Activated gamma-delta T cell treated with Interleukin-2 at 50 U/mL for 16 hours (primary cell): ENCODE results near the gene SLC46A2.

Source experiments
- DNase-seq: peaks from one replicate; pipeline ENCODE4 v3.0.0-alpha.2; 2020

Gene SLC46A2, protein sequence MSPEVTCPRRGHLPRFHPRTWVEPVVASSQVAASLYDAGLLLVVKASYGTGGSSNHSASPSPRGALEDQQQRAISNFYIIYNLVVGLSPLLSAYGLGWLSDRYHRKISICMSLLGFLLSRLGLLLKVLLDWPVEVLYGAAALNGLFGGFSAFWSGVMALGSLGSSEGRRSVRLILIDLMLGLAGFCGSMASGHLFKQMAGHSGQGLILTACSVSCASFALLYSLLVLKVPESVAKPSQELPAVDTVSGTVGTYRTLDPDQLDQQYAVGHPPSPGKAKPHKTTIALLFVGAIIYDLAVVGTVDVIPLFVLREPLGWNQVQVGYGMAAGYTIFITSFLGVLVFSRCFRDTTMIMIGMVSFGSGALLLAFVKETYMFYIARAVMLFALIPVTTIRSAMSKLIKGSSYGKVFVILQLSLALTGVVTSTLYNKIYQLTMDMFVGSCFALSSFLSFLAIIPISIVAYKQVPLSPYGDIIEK

DNA sequence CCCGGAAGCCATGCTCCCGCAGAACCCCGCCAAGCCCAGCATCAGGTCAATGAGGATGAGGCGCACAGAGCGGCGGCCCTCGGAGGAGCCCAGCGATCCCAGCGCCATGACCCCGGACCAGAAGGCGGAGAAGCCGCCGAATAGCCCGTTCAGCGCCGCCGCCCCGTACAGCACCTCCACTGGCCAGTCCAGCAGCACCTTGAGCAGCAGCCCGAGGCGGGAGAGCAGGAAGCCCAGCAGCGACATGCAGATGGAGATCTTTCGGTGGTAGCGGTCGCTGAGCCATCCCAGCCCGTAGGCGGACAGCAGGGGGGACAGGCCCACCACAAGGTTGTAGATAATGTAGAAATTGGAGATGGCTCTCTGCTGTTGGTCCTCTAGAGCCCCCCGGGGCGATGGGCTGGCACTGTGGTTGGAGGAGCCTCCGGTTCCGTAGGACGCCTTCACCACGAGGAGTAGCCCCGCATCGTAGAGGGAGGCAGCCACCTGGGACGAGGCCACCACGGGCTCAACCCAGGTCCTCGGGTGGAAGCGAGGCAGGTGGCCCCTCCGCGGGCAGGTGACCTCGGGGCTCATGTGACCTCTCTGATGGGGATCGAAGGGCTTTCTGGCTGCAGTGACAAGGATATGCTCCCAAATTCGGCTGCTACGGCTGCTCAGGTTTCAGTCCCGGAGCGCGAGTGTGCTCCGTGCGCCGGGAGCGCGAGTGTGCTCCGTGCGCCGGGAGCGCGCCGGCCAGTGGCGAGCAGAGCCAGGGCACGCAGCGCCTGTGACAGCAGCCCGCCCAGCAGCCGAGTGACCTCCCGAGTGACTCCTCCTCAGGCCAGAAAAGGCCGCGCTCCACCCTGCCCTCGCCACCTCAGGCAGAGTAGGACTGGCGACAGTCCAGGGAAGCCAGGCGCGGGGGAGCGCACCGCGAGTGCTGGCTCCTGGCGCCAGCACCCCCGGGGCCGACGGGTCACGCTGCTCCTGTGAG lies at the start of gene SLC46A2:
SLC46A2 (minus strand) TSS at position 771 of the 976 bp plus-strand sequence; CDS start at position 576, 195 bp downstream.
- no peak for DNase-seq

DNA sequence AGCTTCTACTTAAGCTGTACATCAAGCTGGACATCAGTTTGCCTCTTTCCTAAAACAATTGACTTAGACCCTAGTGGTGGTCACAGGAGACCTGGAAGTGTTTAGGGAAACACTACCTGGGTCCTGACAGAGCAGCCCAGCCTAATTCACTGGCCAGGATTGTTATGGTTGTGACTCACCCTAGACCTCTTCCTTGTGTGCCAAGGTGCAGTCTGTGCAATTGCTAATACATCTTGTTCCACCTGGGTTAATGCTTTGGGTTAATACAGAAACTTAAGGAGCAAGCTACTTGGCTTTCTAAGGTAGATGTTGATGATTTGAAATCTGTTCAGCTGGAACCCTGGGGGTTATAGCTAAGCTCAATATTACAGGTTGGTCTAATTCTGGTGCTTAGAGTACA lies 48.7 kb upstream of the SLC46A2 start:
- DNase-seq = no peak

DNA sequence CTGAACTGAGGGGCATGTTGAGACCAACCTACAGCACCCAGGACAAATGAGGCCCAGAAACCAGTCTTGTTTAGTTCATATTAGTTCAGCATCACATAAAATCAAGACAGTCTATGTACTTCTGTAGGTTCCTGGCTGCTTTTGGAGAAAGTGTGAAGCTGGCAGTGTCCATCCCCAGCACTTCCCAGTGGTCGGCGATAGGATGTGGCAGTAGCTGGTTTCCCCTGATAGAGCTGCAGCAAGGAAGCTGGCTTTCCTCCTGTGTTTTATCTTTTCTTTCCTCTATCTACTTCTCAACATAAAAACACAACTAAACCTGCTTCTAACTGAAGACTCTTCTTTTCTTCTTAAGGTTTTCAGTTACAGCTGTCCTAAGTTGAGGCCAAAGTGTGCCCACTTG lies 43.0 kb upstream of the SLC46A2 start:
- no peak for DNase-seq

DNA sequence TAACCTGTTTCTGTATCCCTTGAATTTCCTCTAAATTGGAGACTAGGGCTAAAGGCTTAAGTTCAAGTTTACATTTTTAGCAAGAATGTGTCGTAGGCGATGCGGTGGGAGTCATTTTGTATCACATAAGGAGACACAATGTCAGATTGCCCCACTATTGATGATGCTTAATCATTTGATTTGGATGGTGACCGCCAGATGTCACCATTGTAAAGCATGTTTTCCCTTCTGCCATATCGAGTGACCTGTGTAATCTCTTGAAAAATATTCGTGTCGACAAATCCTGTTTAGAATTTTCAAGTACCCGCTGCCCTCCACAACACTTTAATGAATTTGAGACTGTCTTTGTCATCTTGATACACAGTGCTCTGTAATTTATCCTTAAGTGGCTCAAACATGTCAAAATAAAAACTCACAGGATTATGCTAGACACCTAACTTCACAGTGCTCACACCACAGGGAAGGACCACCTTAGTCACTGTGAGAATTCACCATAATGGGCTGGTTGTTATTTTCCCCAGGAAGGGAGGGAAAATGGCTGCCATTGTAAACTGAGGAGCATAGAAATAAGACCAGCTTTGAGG lies 34.5 kb upstream of the SLC46A2 start:
- DNase-seq = no peak

DNA sequence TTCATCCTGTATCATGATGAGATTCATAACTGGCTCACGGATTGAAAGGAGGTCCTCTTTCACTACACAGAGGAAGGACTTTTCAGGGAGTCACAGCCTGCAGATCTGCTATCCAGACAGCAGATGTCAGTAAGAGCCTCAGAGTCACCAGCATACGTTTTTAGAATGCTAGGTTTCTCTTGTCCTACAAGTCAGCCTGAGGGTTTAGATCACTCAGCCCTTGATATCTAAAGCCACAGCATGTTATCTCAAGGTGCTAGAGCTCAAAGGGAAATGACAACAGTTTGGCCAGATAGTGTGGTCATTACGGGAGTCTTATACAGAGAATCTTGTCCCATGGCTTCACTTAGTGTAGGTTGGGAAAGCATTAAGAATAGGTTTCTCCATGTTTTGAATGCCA lies 30.9 kb upstream of the SLC46A2 start:
- no peak for DNase-seq

DNA sequence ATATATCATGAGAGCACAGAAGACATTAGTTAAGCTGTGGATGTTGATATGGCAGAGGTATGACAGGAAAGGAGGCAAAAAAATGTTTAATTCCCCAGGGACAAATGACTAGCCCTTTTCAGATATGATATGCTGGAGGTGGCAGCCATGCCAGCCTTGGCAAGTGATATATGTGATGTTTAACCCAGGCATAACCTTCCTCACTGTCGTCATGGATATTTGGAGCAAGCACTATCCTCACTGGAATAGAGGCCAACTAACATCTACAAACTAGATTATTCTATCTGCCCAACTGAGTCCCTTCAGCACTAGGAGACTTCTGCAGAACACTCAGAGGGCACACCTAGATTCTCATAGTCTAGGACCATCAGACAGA lies 27.3 kb upstream of the SLC46A2 start:
- no peak for DNase-seq

DNA sequence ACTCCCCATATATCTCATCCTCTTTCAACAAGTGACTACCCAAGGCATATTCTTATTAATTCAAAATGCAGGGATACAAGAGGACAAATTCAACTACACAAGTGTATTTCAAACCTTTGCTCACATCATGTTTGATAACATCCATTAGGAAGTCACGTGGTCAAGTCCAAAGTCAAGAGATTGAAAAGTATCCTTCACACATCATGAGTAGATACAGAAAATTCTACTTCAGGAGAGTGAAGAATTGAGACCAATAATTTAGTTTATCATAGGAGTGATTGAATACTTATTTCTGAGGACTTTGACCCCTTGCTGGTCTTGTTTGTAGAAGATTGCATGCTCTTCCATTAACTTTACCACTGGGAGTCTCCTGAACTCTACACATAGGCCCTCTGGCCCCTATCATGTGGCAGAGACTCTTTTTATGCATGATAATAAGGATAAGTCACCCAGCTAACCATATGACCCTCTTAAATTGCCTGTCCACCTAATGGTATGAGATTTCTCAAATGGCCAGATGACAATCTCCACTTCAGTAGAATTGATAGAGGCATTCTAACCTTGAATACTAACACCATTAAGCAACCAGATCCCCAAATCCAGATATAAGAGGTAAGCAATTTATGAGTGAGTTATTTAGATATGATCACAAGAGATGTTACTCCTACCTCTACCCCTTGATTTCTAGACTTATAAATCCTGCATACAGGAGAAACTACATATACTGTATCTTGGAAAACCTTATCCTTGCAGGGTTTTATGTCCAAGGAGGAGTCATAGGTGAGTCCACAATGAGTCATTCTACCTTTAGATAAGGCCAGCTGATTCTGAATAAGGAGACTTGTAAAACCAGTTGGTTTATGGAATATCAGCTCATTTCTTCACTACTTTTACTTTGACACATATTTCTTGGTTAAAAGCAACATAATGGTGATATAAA lies 26.6 kb upstream of the SLC46A2 start:
- no peak for DNase-seq

DNA sequence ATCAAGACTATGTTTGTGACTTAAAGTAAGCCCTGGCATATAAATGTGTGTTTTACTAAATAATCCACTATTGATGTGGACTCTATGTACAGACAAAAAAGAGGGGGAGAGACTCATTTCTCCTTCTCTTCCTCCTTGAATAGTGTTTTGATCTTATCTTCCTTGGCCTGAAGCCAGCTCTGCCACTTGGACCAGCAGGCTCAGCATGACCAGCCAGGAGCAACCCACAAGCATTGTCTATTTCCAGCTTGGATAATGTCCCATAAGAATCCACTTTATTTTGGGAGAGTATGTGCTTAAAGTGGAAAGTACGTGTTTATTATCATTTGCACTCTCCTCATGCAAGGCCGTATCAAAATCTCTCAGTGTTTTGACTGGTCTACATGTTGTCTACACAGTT lies 23.8 kb upstream of the SLC46A2 start:
- DNase-seq = no peak

DNA sequence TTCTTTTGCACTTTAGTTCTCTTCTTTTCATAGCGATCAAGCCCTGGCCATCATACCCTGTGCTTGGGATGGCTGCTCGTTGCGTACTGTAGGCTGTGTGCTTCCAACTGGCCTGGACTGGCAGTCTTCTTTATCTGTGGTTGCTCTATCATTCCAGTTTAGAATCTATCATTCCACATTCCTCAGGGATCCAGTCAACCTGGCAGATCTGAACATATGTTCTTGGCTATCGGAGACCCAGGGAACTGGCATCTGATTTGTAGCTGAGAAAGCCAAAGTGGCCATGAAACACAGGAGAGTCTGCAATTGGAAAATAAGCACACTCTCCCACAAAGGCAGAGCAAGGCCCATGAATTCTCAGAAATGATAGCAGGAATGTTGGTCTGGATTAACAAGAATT lies 22.6 kb upstream of the SLC46A2 start:
- DNase-seq = no peak

DNA sequence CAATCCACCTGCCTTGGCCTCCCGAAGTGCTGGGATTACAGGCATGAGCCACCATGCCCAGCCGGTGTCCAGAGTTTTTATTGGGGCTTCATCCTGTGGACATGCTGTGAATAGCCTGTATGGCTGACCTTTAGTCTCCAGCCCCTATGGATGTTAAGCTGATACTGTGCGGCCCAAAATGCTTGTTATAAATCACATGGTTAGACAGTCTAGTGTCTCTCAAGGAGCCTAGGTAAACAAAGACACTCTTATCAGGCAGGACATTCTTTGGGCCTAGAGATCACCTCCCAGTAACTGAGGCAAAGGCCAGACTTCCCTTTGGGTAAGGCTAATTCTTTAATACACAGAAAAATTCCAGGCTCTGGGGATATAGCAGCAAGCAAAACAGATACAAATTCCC lies 22.0 kb upstream of the SLC46A2 start:
- no peak for DNase-seq

DNA sequence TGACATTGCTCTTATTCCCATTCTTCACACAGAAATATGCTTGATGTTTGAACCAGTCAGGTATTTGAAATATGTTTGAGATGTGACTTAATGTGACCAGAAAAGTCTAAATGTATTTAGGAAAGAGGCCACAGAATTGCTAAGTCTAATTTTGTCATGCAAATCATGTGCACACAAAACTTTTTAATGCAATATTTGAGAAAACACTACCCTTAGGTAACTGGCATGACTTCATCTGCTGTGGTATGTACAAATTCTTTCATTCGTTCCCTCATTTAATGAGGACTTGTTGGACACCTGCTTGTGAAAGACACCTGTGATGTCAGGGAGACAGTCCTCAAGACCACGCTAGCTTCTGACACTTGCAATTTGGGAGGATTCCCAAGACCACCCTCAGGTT lies 21.1 kb upstream of the SLC46A2 start:
- DNase-seq = no peak

DNA sequence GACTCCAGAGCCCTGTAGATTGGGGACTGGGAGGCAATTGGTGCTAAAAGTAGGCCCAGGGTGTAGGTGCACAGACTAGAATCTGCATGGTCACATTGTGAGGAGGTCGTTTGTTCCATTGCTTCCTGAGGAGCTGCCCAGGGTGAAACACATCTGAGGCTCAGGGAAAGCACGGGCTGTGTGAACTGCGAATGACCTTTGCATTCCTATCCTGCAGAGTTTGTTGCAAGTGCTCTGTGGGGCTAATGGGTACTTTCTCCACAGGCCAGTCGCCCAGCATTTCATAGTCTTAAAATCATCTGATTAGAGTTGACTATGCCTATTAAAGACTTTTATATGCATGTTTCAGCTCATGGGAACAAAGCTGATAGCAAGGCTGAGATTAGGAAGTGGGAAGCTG lies 14.4 kb upstream of the SLC46A2 start:
- DNase-seq = no peak

DNA sequence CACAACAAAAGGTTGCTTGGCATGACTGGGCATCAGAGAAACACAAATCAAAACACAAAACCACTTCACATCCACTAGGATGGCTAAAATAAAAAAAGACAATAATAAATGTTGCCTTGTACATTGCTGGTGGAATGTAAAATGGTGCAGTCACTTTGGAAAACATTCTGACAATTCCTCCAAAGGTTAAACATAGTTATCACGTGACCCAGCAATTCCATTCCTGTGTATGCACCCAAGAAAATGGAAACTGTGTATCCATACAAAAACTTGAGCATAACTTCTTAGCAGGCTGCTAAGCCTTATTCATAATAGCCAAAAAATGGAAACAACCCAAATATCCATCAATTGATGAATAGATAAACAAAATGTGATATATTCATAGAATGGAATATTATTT lies 10.2 kb upstream of the SLC46A2 start:
- no peak for DNase-seq

DNA sequence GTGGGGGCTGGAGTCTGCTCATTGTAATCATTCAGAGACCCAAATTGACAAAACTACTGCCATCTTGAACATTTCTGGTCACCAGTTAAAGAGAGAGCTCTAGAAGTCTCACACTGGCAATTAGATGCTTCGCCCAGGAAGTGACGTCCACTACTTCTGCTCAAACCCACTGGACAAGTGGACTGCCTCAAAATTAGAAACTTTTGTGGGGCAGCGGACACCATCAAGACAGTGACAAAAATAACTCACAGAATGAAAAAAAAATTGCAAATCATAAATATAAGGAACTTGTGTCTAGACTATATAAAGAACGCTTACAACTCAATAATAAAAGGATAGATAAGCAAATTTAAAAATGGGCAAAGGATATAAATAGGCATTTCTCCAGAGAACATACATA lies 9.8 kb upstream of the SLC46A2 start:
- no peak for DNase-seq

DNA sequence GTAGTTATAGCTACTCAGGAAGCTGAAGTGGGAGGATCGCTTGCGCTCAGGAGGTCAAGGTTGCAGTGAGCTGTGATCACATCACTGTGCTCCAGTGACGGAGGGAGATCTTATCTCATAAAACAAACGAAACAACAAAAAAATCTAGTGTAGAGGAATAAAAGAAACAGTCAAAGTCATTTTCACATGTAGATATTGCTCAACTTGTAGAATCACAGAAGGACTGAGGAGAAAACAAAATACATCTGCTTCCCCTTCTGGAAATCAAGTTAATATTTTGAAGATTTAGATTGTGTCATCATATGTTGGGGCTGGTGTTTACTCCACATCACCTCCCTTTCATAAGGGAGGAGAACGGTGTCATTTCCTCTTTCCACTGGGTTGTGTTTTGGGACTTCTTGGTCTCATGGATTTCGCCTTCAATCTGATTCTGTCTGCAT lies 8.2 kb upstream of the SLC46A2 start:
- DNase-seq = no peak

DNA sequence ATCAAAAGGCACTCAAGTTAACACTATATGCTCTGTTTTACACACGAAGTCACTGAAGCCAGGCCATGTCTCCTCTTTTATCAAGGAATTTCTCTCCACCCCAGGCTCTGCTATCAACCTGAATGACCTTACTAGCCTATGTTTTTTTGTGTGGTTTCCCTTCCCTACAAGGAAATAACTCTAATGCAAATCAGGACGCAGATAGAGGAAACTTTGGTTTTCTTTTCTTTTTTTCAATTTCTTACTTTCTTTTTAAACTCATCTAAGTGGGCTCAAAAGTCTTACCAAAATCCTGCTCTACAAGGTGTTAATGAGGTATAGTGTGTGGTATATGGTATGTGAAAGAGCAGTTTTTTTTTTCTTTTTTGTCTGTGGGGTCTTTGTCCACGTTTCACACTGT lies 5.5 kb upstream of the SLC46A2 start:
- no peak for DNase-seq

DNA sequence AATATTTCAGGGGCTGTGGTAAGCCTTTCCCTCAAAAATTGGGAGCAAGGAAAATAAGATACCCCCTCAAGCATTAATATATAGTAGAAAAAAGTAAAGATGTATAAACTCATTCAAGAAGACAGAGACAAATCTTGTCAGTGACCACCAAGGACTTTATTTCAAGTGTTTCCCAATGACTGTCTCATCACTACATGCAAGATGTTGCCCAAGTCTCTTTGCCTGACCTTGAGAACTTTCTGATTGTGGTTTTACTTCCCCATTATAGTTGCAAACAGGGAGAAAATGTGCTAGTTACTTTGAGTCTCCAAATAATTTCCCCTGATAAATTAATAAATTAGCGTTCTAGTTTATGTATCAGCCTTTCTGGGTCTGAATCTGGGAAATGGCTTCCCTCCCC lies 4.0 kb upstream of the SLC46A2 start:
- DNase-seq = no peak

DNA sequence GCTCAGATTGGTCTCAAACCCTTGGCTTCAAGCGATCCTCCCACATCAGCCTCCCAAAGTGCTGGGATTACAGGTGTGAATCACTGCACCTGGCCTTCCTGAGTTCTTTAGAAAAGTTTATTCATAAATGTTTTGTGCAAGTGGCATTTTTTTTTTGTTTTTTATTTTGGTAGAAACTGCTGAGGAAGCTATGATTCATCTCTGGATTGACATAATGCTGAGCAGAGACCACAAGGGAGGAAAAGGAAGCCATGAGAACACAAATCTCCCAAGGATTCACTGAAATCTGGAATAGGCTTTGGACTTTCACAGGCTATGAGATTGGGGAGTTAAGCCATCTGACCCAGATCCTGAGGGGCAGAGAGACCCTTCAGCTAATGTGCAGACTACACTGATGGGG lies 3.4 kb upstream of the SLC46A2 start:
- DNase-seq = no peak

DNA sequence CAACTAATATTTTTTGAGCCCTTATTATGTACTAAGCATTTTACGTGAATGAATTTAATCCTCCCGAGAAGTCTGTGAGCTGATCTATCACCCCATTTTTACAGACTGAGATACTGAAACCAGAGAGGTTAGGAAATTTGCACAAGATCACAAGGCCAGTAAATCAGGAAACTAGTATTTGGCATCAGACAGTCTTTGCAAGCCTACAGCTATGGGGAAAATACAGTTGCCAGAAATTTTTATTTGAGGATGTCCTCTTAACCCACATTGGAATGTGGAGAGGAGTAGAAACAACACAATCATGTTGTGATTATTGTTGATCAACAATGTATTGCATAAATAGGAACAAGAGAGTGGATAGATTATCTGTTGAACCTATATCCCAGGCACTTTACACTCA lies 2.3 kb upstream of the SLC46A2 start:
- DNase-seq = no peak

DNA sequence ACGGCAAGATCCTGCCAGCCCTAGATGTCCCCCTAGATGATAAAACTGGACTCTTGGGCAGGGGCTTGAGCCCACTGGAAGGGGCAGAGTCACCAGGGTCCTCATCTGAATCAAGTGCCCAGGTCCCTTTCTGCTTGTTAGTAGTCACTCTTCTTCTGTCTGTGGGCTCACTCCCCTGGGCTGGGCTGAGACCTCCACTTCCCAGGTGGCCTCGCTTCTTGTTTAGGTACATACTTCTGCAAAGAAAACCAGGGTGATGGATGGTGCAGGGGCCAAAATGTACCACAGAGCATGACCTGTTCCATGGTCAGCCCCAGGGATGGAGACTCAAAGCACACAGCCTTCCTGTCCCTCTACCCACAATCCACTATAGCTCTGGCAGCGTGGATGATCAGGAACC lies 845 bp upstream of the SLC46A2 start:
- no peak for DNase-seq

DNA sequence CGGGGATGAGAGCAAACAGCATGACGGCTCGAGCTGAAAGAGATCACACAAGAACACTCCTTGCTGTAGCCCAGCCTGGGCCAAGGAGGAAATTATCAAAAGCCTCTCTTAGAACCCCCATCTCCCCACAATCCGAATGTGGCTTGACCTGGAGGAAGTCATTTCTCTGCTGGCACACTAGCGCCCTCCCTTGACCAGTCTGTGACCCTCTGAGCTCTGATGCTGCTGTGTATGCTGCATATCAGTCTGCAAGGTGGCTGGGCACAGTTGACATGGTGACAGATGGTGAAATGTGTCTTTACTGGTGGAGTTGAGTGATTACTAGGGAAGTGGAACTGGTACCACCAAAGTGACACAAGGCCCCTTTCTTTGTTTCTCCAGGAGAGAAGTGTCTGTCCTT lies 3.3 kb downstream of the SLC46A2 start:
- no peak for DNase-seq

DNA sequence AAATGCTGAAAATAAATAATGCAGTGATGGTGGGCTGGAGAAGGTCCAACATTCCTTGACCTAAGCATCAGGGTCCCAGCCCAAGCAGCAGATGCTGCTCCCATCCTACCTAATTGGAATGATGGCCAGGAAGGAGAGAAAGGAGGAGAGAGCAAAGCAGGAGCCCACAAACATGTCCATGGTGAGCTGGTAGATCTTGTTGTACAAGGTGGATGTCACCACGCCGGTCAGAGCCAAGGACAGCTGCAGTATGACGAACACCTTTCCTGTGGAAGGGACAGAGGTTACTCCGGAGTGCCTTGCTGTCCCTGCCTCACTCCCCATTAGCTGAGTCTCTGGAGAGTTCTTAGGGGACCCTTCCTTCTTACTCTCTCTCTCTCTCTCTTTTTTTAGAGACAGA lies 4.3 kb downstream of the SLC46A2 start:
- no peak for DNase-seq
